ENCODE results near the gene VSIG10. TPM values are rescaled to one million over a fixed set of nuclear protein-coding genes. Genes with fewer than 3 reads are reported as not detected.
"Not testable (repeated sequence)": the region's sequence is repeated elsewhere in the genome, so short reads cannot be mapped to it uniquely, and the experiment has no call there.

Gene VSIG10
- polyA plus RNA-seq, 1 donor (not counting 4 experiments of a cell fraction or from before 2014, with no cell fraction given): 11.4 TPM

- Histone ChIP-seq H4K20me1 (ENCODE audit: control insufficient read depth, extremely low read depth, insufficient read depth, low read length) (no peaks in the 10 kb centered on the region), H3K4me3 (ENCODE audit: control insufficient read depth in 2 of 3, extremely low read depth in 1 of 3, insufficient read depth in 2 of 3, low read depth in 1 of 3, low read length in 3 of 3) (no peak overlapping the region), H3K79me2 (ENCODE audit: control insufficient read depth, insufficient read depth, low read length) (no peaks in the 10 kb centered on the region), H3K27ac (ENCODE audit: control insufficient read depth, insufficient read depth, low read length) (no peak overlapping the region), H3K4me2 (ENCODE audit: control insufficient read depth, extremely low read depth, insufficient read depth, low read depth, low read length) (no peak overlapping the region), H2AFZ (ENCODE audit: control insufficient read depth, low read length) (no peak overlapping the region), H3K9me3 (ENCODE audit: control insufficient read depth, low read depth, low read length) (no peaks in the 10 kb centered on the region), H3K36me3 (ENCODE audit: control insufficient read depth in 2 of 2, extremely low read depth in 1 of 2, insufficient read depth in 2 of 2, low read length in 2 of 2) (peaks cover 0 to 4% of the 10 kb centered on the region in 2 experiments), H3K9me1 (ENCODE audit: control insufficient read depth, extremely low read depth, insufficient read depth, low read length) (no peaks in the 10 kb centered on the region), H3K4me1 (ENCODE audit: control insufficient read depth, extremely low read depth, insufficient read depth, low read length) (peaks cover 7% of the 10 kb centered on the region), H3K9ac (ENCODE audit: control insufficient read depth, extremely low read depth, insufficient read depth, low read length) (no peak overlapping the region), H3K27me3 (ENCODE audit: control insufficient read depth, extremely low read depth, insufficient read depth, low read length) (no peaks in the 10 kb centered on the region)
- TF ChIP-seq, protein P1, sequence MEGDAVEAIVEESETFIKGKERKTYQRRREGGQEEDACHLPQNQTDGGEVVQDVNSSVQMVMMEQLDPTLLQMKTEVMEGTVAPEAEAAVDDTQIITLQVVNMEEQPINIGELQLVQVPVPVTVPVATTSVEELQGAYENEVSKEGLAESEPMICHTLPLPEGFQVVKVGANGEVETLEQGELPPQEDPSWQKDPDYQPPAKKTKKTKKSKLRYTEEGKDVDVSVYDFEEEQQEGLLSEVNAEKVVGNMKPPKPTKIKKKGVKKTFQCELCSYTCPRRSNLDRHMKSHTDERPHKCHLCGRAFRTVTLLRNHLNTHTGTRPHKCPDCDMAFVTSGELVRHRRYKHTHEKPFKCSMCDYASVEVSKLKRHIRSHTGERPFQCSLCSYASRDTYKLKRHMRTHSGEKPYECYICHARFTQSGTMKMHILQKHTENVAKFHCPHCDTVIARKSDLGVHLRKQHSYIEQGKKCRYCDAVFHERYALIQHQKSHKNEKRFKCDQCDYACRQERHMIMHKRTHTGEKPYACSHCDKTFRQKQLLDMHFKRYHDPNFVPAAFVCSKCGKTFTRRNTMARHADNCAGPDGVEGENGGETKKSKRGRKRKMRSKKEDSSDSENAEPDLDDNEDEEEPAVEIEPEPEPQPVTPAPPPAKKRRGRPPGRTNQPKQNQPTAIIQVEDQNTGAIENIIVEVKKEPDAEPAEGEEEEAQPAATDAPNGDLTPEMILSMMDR (optimal IDR thresholded peaks at IDR 0.05 in 1 of 3, IDR thresholded peaks at IDR 0.05 in 1 of 3, conservative IDR thresholded peaks at IDR 0.05 in 1 of 3; ENCODE audit: extremely low read depth in 1 of 3, insufficient read depth in 2 of 3, low read length in 3 of 3): no peak
- TF ChIP-seq EZH2 (IDR thresholded peaks at IDR 0.05; ENCODE audit: low read length): no peak
- dilution Hi-C loops (cut with MboI; ENCODE audit: extremely low pct_ligation_motif_present, low sequenced_read_pairs): no loop called here
- DNase-seq (ENCODE audit: low read depth, low spot score): no peak
- no peak for FAIRE-seq
These were observed 14.0 kb downstream of the VSIG10 start for GRCh38 chr12:118089782-118090181.

DNA sequence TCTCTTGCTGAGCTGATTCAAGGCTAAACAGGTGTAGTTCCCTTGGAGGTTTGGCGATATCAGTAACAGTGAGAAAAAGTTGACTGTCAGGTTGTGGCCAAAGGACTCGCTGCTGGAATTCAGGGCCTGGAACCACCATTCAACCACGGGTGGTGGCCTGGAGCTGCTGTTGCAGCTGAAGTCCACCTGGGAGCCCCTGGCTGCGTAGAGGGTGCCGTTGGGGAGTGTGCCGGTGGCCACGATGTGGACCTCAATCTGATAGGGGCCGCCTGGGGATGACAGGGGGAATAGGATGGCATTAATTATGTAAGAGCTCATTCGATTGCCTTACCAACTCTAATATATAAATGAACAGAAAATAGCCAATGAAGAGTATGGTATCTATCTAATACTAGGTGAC, 21.6 kb downstream of the VSIG10 start:
- H3K9me1 ChIP-seq (ENCODE audit: control insufficient read depth, extremely low read depth, insufficient read depth, low read length): no peaks in the 10 kb centered on the region
- no peaks in the 10 kb centered on the region for H4K20me1 ChIP-seq (ENCODE audit: control insufficient read depth, extremely low read depth, insufficient read depth, low read length)
- no peaks in the 10 kb centered on the region for H3K79me2 ChIP-seq (ENCODE audit: control insufficient read depth, insufficient read depth, low read length)
- H3K27me3 ChIP-seq (ENCODE audit: control insufficient read depth, extremely low read depth, insufficient read depth, low read length): no peaks in the 10 kb centered on the region
- no peak for FAIRE-seq
- H3K9me3 ChIP-seq (ENCODE audit: control insufficient read depth, low read depth, low read length): no peaks in the 10 kb centered on the region
- H2AFZ ChIP-seq (ENCODE audit: control insufficient read depth, low read length): no peak overlapping the region
- TF ChIP-seq, protein P1 (optimal IDR thresholded peaks at IDR 0.05 in 1 of 3, IDR thresholded peaks at IDR 0.05 in 1 of 3, conservative IDR thresholded peaks at IDR 0.05 in 1 of 3; ENCODE audit: extremely low read depth in 1 of 3, insufficient read depth in 2 of 3, low read length in 3 of 3): no peak
- TF ChIP-seq EZH2 (IDR thresholded peaks at IDR 0.05; ENCODE audit: low read length): no peak
- peaks cover 0 to 16% of the 10 kb centered on the region in 2 experiments for H3K36me3 ChIP-seq (ENCODE audit: control insufficient read depth in 2 of 2, extremely low read depth in 1 of 2, insufficient read depth in 2 of 2, low read length in 2 of 2)
- no peak overlapping the region for H3K27ac ChIP-seq (ENCODE audit: control insufficient read depth, insufficient read depth, low read length)
- dilution Hi-C loops (cut with MboI; ENCODE audit: extremely low pct_ligation_motif_present, low sequenced_read_pairs): no loop called here
- DNase-seq (ENCODE audit: low read depth, low spot score): no peak
- no peaks in the 10 kb centered on the region for H3K4me1 ChIP-seq (ENCODE audit: control insufficient read depth, extremely low read depth, insufficient read depth, low read length)
- no peak overlapping the region for H3K4me2 ChIP-seq (ENCODE audit: control insufficient read depth, extremely low read depth, insufficient read depth, low read depth, low read length)
- H3K4me3 ChIP-seq (ENCODE audit: control insufficient read depth in 2 of 3, extremely low read depth in 1 of 3, insufficient read depth in 2 of 3, low read depth in 1 of 3, low read length in 3 of 3): no peak overlapping the region
- no peak overlapping the region for H3K9ac ChIP-seq (ENCODE audit: control insufficient read depth, extremely low read depth, insufficient read depth, low read length)

GRCh38 chr12:118081521-118081920, 22.3 kb downstream of the VSIG10 start:
- H3K4me3 ChIP-seq (ENCODE audit: control insufficient read depth in 2 of 3, extremely low read depth in 1 of 3, insufficient read depth in 2 of 3, low read depth in 1 of 3, low read length in 3 of 3); H3K27ac ChIP-seq (ENCODE audit: control insufficient read depth, insufficient read depth, low read length); H3K4me2 ChIP-seq (ENCODE audit: control insufficient read depth, extremely low read depth, insufficient read depth, low read depth, low read length); H3K79me2 ChIP-seq (ENCODE audit: control insufficient read depth, insufficient read depth, low read length); H3K9ac ChIP-seq (ENCODE audit: control insufficient read depth, extremely low read depth, insufficient read depth, low read length); H3K9me3 ChIP-seq (ENCODE audit: control insufficient read depth, low read depth, low read length); H3K9me1 ChIP-seq (ENCODE audit: control insufficient read depth, extremely low read depth, insufficient read depth, low read length); DNase-seq (ENCODE audit: low read depth, low spot score); H3K4me1 ChIP-seq (ENCODE audit: control insufficient read depth, extremely low read depth, insufficient read depth, low read length); H3K27me3 ChIP-seq (ENCODE audit: control insufficient read depth, extremely low read depth, insufficient read depth, low read length); FAIRE-seq; H2AFZ ChIP-seq (ENCODE audit: control insufficient read depth, low read length); dilution Hi-C loops (cut with MboI; ENCODE audit: extremely low pct_ligation_motif_present, low sequenced_read_pairs); H4K20me1 ChIP-seq (ENCODE audit: control insufficient read depth, extremely low read depth, insufficient read depth, low read length): not testable (repeated sequence)
- peaks cover 0 to 15% of the 10 kb centered on the region in 2 experiments for H3K36me3 ChIP-seq (ENCODE audit: control insufficient read depth in 2 of 2, extremely low read depth in 1 of 2, insufficient read depth in 2 of 2, low read length in 2 of 2)
